Measurements from ENCODE around the gene DAB2IP.

The DAB2IP gene

DNA sequence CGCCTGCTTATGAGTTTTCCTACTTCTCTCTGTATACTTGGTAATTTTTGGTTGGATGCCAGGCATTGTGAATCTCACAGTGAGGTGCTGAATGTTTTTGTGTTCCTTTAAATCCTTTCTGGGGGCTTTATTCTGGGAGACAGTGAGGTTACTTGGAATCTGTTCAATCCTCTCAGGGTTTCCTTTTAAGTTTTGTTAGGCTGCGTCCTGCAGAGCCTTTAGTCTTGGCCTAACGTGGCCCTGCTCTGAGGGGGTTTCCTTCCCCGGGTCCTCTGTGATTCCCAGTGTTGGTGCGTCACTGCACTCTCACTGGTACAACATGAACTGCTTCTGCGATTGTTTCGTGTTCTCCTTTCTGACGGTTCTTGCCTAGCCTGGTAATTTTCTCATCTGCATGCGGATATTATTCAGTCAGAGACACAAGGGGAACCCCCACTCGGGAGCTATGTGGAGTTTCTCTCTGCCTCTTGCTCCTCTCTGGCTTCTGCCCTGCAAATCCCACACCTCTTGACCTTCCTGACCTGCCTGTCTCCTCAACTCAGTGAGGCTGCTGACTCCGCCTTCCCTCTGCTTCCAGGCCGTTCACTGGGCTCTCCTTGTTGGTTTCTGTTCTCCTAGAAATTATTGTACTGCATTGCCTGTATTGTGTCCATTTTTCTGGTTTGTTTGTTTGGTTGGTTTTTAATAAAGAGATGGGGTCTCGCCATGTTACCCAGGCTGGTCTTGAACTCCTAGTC is 128.1 kb downstream of the DAB2IP start:
- TF ChIP-seq CTCF (IDR thresholded peaks at IDR 0.05) (no peak), ZFX (IDR thresholded peaks at IDR 0.05; ENCODE audit: borderline replicate concordance) (no peak)
- H3K27ac ChIP-seq, result no peak overlapping the region

DNA sequence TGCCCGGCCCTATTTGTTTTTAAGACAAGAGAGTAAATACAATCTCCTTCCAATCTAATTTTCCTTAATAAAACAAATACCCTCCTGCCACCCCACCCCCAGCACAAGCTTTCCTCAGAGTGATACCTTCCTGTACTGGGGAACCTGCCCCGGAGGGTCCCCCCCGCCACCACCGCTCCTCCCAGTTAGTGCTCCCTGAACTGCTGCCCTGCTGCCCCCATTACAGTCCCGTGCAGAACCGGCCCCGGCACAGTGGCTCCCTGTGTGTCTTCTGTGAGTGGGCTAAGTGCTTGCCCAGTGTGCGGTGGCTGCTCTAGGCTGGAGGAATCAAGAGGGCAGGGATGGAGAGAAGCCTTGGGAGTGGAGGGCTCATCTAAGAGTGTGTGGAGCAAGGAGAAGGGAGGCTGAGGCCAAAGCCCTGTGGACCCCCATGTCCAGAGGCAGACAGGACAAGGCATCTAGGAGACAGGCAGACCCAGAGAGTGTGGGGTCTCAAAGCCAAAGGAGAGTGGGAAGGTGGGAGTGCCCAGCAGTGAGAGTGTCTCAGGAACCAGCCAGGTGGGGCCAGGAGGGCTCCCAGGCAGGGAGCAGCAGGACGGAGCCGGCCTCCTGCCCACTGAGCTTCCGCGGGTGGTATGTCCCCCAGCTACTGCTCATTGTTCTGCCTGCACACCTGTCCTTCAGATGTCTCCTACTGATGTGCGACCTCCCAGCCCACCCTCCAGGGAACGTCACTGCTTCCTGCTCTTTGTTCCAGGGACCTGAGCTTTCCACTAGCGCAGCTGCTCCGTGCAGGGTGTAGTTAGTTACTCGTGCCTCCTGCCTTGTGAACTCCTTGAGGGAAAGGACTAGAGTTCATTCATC is 129.0 kb downstream of the DAB2IP start:
- TF ChIP-seq ZFX (IDR thresholded peaks at IDR 0.05; ENCODE audit: borderline replicate concordance) (no peak), CTCF (IDR thresholded peaks at IDR 0.05) (no peak)
- no peak overlapping the region for H3K27ac ChIP-seq

DNA sequence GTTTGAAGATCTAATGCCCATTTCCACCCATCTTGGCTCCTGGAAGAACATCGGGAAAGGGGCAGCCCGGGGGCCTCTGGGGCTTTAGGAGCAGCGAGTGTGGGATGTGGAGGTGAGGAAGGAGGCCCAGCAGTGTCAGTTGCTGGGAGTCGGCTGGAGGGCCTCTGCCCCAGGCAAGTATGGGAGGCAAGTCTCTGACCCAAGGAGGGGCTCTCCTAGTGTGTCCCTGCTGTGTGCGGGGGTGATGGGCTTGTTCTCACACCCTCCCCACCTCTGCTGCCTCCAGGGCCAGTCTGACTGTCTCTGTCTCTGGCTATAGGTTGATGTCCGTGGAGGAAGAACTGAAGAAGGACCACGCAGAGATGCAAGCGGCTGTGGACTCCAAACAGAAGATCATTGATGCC is 129.7 kb downstream of the DAB2IP start:
- TF ChIP-seq CTCF (IDR thresholded peaks at IDR 0.05) (no peak), ZFX (IDR thresholded peaks at IDR 0.05; ENCODE audit: borderline replicate concordance) (no peak)
- H3K27ac ChIP-seq, result no peak overlapping the region

GRCh38 chr9:121781701-121782464 is 130.4 kb downstream of the DAB2IP start:
- TF ChIP-seq CTCF (IDR thresholded peaks at IDR 0.05), result no peak
- no peak for TF ChIP-seq ZFX (IDR thresholded peaks at IDR 0.05; ENCODE audit: borderline replicate concordance)
- H3K27ac ChIP-seq, result no peak overlapping the region

DNA sequence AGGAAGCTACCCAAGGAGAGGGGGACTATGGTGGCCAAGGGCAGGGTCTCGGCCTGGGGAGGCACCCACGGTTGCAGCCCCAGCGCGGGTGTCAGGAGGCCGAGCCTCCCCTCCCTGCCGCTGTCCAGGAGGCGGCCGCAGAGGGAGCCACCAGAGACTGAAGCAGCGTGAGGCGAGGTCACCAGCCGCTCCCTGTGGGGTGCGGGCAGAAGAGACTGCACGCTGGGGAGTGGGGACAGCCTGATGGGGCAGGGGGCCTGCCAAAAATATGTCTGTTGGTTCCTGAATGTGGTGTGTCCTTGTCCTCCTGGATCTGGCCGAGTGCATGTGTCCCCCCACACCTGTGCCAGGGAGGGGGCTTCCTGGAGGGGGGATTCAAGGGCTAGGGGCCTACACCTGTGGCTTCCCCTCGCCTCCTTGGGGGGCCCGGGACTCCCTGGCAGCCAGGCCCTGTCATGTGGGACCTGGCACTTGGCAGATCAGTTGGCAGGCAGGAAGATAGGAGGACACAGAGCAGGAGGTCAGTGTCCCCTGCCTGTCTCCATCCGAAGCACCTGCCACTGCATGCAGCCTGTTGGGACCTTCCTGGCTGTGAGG is 131.2 kb downstream of the DAB2IP start:
- TF ChIP-seq CTCF (IDR thresholded peaks at IDR 0.05) (no peak), ZFX (IDR thresholded peaks at IDR 0.05; ENCODE audit: borderline replicate concordance) (no peak)
- H3K27ac ChIP-seq, result no peak overlapping the region

GRCh38 chr9:121783111-121783510 is 131.7 kb downstream of the DAB2IP start:
- H3K27ac ChIP-seq, result no peak overlapping the region
- TF ChIP-seq CTCF (IDR thresholded peaks at IDR 0.05), result no peak
- no peak for TF ChIP-seq ZFX (IDR thresholded peaks at IDR 0.05; ENCODE audit: borderline replicate concordance)
